ENCODE data around the gene PDILT. TPM values are rescaled to one million over a fixed set of nuclear protein-coding genes. Genes with fewer than 3 reads are reported as not detected.

Gene PDILT
- total and polyA plus RNA-seq, 2 donors (not counting 3 experiments of a cell fraction or from before 2014, with no cell fraction given): not detected

DNA sequence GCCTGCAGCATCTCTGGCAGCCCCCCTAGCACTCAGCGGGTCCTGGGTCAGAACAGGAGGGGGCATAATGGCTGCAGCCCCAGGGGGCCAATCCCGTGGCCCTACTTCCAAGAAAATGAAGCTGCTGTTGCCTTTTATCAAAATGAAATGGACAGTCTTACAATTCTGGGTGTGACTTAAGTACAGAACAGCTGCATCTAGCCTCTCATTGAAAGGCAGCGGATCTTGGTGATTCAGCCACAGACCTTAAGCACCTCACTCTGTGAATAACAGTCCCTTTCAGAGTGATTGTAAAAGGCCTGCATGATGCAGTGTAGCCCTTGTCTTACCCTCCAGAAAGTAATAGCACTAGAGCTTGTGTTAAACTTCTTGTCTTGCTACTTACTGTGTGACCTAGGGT, 40.5 kb downstream of the PDILT start:
- H3K4me1 ChIP-seq (ENCODE audit: control insufficient read depth, extremely low read depth, insufficient read depth, low read length): no peaks in the 10 kb centered on the region
- ChIA-PET POLR2A (no interaction called here), CTCF (no interaction called here)
- TF ChIP-seq, protein P1, sequence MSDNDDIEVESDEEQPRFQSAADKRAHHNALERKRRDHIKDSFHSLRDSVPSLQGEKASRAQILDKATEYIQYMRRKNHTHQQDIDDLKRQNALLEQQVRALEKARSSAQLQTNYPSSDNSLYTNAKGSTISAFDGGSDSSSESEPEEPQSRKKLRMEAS (IDR thresholded peaks at IDR 0.05; ENCODE audit: insufficient read depth, insufficient read length): no peak
- TF ChIP-seq, protein P2, sequence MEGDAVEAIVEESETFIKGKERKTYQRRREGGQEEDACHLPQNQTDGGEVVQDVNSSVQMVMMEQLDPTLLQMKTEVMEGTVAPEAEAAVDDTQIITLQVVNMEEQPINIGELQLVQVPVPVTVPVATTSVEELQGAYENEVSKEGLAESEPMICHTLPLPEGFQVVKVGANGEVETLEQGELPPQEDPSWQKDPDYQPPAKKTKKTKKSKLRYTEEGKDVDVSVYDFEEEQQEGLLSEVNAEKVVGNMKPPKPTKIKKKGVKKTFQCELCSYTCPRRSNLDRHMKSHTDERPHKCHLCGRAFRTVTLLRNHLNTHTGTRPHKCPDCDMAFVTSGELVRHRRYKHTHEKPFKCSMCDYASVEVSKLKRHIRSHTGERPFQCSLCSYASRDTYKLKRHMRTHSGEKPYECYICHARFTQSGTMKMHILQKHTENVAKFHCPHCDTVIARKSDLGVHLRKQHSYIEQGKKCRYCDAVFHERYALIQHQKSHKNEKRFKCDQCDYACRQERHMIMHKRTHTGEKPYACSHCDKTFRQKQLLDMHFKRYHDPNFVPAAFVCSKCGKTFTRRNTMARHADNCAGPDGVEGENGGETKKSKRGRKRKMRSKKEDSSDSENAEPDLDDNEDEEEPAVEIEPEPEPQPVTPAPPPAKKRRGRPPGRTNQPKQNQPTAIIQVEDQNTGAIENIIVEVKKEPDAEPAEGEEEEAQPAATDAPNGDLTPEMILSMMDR (IDR thresholded peaks at IDR 0.05; ENCODE audit: extremely low read depth in 1 of 2, insufficient read depth in 1 of 2, low read depth in 1 of 2, low read length in 2 of 2): no peak
- no peak for TF ChIP-seq JUN (IDR thresholded peaks at IDR 0.05; ENCODE audit: borderline replicate concordance, insufficient read depth, insufficient read length, low read depth)
- no peak for TF ChIP-seq GATA2 (IDR thresholded peaks at IDR 0.05; ENCODE audit: insufficient read depth, insufficient read length, low read depth, low read length)
- no peak for TF ChIP-seq POLR2AphosphoS5 (IDR thresholded peaks at IDR 0.05; ENCODE audit: insufficient read depth, low read depth, low read length)
- TF ChIP-seq FOS (IDR thresholded peaks at IDR 0.05; ENCODE audit: borderline replicate concordance, insufficient read depth, low read length): no peak
- TF ChIP-seq POLR2A (IDR thresholded peaks at IDR 0.05; ENCODE audit: low read depth, low read length): no peak
- TF ChIP-seq MYC (IDR thresholded peaks at IDR 0.05; ENCODE audit: low read depth, low read length): no peak
- TF ChIP-seq EZH2 (IDR thresholded peaks at IDR 0.05; ENCODE audit: borderline replicate concordance, low read depth, low read length, severe bottlenecking): no peak
- H3K9me1 ChIP-seq (replicated peaks; ENCODE audit: control insufficient read depth, extremely low read depth, insufficient read depth, low read length): no peaks in the 10 kb centered on the region
- H2AFZ ChIP-seq (ENCODE audit: low read depth, low read length): no peak overlapping the region
- dilution Hi-C loops (cut with MboI; ENCODE audit: extremely low pct_ligation_motif_present, low sequenced_read_pairs): no loop called here
- FAIRE-seq: no peak
- H3K79me2 ChIP-seq (ENCODE audit: control insufficient read depth, insufficient read depth, low read length): no peaks in the 10 kb centered on the region
- H3K9ac ChIP-seq (replicated peaks; ENCODE audit: extremely low read depth, insufficient read depth, low read length): no peak overlapping the region
- DNase-seq (ENCODE audit: low read depth, low spot score): no peak
- H3K4me3 ChIP-seq (replicated peaks in 1 of 3; ENCODE audit: insufficient read depth in 1 of 3, low read depth in 1 of 3, low read length in 3 of 3): no peak overlapping the region
- no peaks in the 10 kb centered on the region for H4K20me1 ChIP-seq (replicated peaks; ENCODE audit: control insufficient read depth, extremely low read depth, insufficient read depth, low read length)
- no peaks in the 10 kb centered on the region for H3K36me3 ChIP-seq (ENCODE audit: control insufficient read depth in 2 of 2, extremely low read depth in 1 of 2, insufficient read depth in 2 of 2, low read length in 2 of 2)
- H3K9me3 ChIP-seq (replicated peaks; ENCODE audit: control insufficient read depth, insufficient read depth, low read length): no peaks in the 10 kb centered on the region
- intact Hi-C loops (cut with micrococcal nuclease): no loop called here
- no peaks in the 10 kb centered on the region for H3K27me3 ChIP-seq (ENCODE audit: control insufficient read depth in 2 of 2, insufficient read depth in 2 of 2, low read length in 2 of 2)
- no TSS peak for BruUV-seq (replicated peaks)
- no peak overlapping the region for H3K27ac ChIP-seq (ENCODE audit: insufficient read depth, low read depth, low read length)
- no peak overlapping the region for H3K4me2 ChIP-seq (ENCODE audit: insufficient read depth, low read length)

Measured in endothelial cell of umbilical vein (primary cell).